OCI-LY7 (cell line): ENCODE results near the gene FAF2. TPM values are rescaled to one million over a fixed set of nuclear protein-coding genes. Genes with fewer than 3 reads are reported as not detected.

Experiments
- BruUV-seq: library from RNA; stranded (reverse); fragments of 400-500 nt; replicated peaks from 2 replicates; lab custom pipeline; 2021; lab: Mats Ljungman, UMichigan
- CTCF ChIA-PET: fragments of 300-600 bp; sonication (Branson Sonifier 250); formaldehyde crosslinking; loops from one replicate; lab custom pipeline; 2022; ENCODE audit warnings: antibody characterized with exemption; ENCODE audit not compliant: unreplicated experiment; lab: Charles Lee
- POLR2A ChIA-PET: fragments of 300-600 bp; sonication (Branson Sonifier 250); formaldehyde crosslinking; loops from one replicate; lab custom pipeline; 2022; ENCODE audit warnings: antibody characterized with exemption; lab: Charles Lee
- DNase-seq: peaks from one replicate; pipeline ENCODE4 v3.0.0-alpha.2; 2015; ENCODE audit warnings: low spot score
- H2AFZ ChIP-seq: fragments of 200-600 bp; sonication (generic), shearing (Covaris generic); 2 replicates; pipeline ENCODE4 v1.6.1; 2014; ENCODE audit warnings: mild to moderate bottlenecking, antibody characterized with exemption, low read length, moderate library complexity
- H3K27ac ChIP-seq: fragments of 200-600 bp; sonication (generic); 2 replicates; pipeline ENCODE4 v1.5.1; 2014; ENCODE audit warnings: mixed run types, low read depth, mild to moderate bottlenecking, moderate library complexity, low read length, inconsistent platforms; ENCODE audit not compliant: poor library complexity, severe bottlenecking
- H3K36me3 ChIP-seq: fragments of 200-600 bp; sonication (generic); 2 replicates; pipeline ENCODE4 v1.6.1; 2014; ENCODE audit warnings: mild to moderate bottlenecking, antibody characterized with exemption, low read length, moderate library complexity, mixed read lengths; ENCODE audit not compliant: insufficient read depth
- H3K4me1 ChIP-seq: fragments of 200-600 bp; sonication (generic); 2 replicates; pipeline ENCODE4 v1.5.1; 2014; ENCODE audit warnings: mild to moderate bottlenecking, low read length; ENCODE audit not compliant: insufficient read depth, poor library complexity, severe bottlenecking
- H3K4me2 ChIP-seq: fragments of 200-600 bp; sonication (generic); 2 replicates; pipeline ENCODE4 v1.6.1; 2014; ENCODE audit warnings: mild to moderate bottlenecking, low read length
- H3K4me3 ChIP-seq: fragments of 200-600 bp; sonication (generic); 2 replicates; pipeline ENCODE4 v1.5.1; 2014; ENCODE audit warnings: mild to moderate bottlenecking, low read depth, low read length; ENCODE audit not compliant: poor library complexity, severe bottlenecking
- H3K79me2 ChIP-seq: fragments of 200-600 bp; sonication (generic); 2 replicates; pipeline ENCODE4 v1.6.1; 2016; ENCODE audit warnings: low read depth, mild to moderate bottlenecking, low read length, moderate library complexity, mixed read lengths; ENCODE audit not compliant: insufficient read depth
- H3K9me2 ChIP-seq: fragments of 200-600 bp; sonication (generic); 2 replicates; pipeline ENCODE4 v1.6.1; 2016; ENCODE audit warnings: mild to moderate bottlenecking, low read length, mixed read lengths; ENCODE audit not compliant: insufficient read depth
- H3K9me3 ChIP-seq: fragments of 200-600 bp; sonication (generic); 2 replicates; pipeline ENCODE4 v1.6.1; 2014; ENCODE audit warnings: mild to moderate bottlenecking, mixed run types, low read length, mixed read lengths
- H4K20me1 ChIP-seq: fragments of 200-600 bp; sonication (generic); 2 replicates; pipeline ENCODE4 v1.6.1; 2014; ENCODE audit warnings: mild to moderate bottlenecking, antibody characterized with exemption, low read length, moderate library complexity, mixed read lengths; ENCODE audit not compliant: insufficient read depth
- CTCF ChIP-seq: fragments of 200-600 bp; sonication (generic); conservative IDR thresholded peaks from 2 replicates; pipeline ENCODE4 v1.5.1; 2014; ENCODE audit warnings: mild to moderate bottlenecking, antibody characterized with exemption, low read length, moderate library complexity, mixed read lengths
- EZH2phosphoT487 ChIP-seq: fragments of 200-600 bp; sonication (generic); IDR thresholded peaks from 2 replicates; pipeline ENCODE4 v1.6.1; 2018; ENCODE audit warnings: low read depth, borderline replicate concordance, mild to moderate bottlenecking, mixed run types, antibody characterized with exemption, low read length, moderate library complexity, mixed read lengths
- intact Hi-C: fragments of 100-400 bp; cut with micrococcal nuclease; formaldehyde crosslinking; loops from one replicate; pipeline ENCODE4 v1.10.0; 2022; ENCODE audit not compliant: unreplicated experiment
- total RNA-seq, 2 experiments: library from RNA; depleted of rRNA in 1 of 2; stranded (reverse); fragments of >200 nt in 1 of 2; shearing (Covaris generic) in 1 of 2; gene quantifications; 2 replicates each; pipeline ENCODE4 v1.2.3, GENCODE V29; 2014 to 2022

The FAF2 gene
- total RNA-seq, 2 experiments from 2014 or later = 36.9 to 49.7 TPM

- ChIA-PET POLR2A (interaction anchor here (0.7 kb wide), 1 partner anchor 509 kb away, joined by 3 read pairs; no protein-coding TSS in a partner anchor), CTCF (no interaction called here)
- no TSS peak for BruUV-seq
- Histone ChIP-seq H3K4me3 (no peak overlapping the region), H4K20me1 (no peaks in the 10 kb centered on the region), H3K27ac (no peak overlapping the region), H3K9me2 (no peaks in the 10 kb centered on the region), H2AFZ (no peak overlapping the region), H3K36me3 (no peaks in the 10 kb centered on the region), H3K79me2 (no peaks in the 10 kb centered on the region), H3K9me3 (no peaks in the 10 kb centered on the region), H3K4me1 (peaks cover 23% of the 10 kb centered on the region), H3K4me2 (no peak overlapping the region)
- intact Hi-C loops = no loop called here
- TF ChIP-seq EZH2phosphoT487 (no peak), CTCF (no peak)
- DNase-seq = no peak
Observed at GRCh38 chr5:176432707-176433106, 15.5 kb upstream of the FAF2 start.

- intact Hi-C loops = no loop called here
- Histone ChIP-seq H2AFZ (peak overlapping the region; percentile 92), H3K4me3 (peak overlapping the region; percentile 60), H3K27ac (no peak overlapping the region), H3K4me2 (peak overlapping the region; percentile 78), H4K20me1 (no peaks in the 10 kb centered on the region), H3K79me2 (no peaks in the 10 kb centered on the region), H3K9me2 (no peaks in the 10 kb centered on the region), H3K9me3 (no peaks in the 10 kb centered on the region), H3K36me3 (no peaks in the 10 kb centered on the region), H3K4me1 (peaks cover 12% of the 10 kb centered on the region)
- ChIA-PET POLR2A (no interaction called here), CTCF (interaction anchor here (0.8 kb wide), 1 partner anchor 30 kb away, joined by 5 read pairs; no protein-coding TSS in a partner anchor)
- no TSS peak for BruUV-seq
- DNase-seq = peak; percentile 13
- TF ChIP-seq CTCF (no peak), EZH2phosphoT487 (no peak)
Observed at GRCh38 chr5:176436656-176437055, 11.5 kb upstream of the FAF2 start.

- peaks cover 12% of the 10 kb centered on the region for H3K4me1 ChIP-seq
- TF ChIP-seq EZH2phosphoT487 (no peak), CTCF (no peak)
- H4K20me1 ChIP-seq = no peaks in the 10 kb centered on the region
- CTCF ChIA-PET = no interaction called here
- BruUV-seq = no TSS peak
- H3K36me3 ChIP-seq = no peaks in the 10 kb centered on the region
- no peak overlapping the region for H3K27ac ChIP-seq
- H3K4me2 ChIP-seq = no peak overlapping the region
- intact Hi-C loops = no loop called here
- no peaks in the 10 kb centered on the region for H3K79me2 ChIP-seq
- H2AFZ ChIP-seq = no peak overlapping the region
- no peaks in the 10 kb centered on the region for H3K9me3 ChIP-seq
- no peaks in the 10 kb centered on the region for H3K9me2 ChIP-seq
- POLR2A ChIA-PET = interaction anchor here (0.7 kb wide), 1 partner anchor 10 kb away, joined by 4 read pairs; no protein-coding TSS in a partner anchor
- DNase-seq = no peak
- H3K4me3 ChIP-seq = no peak overlapping the region
Observed at GRCh38 chr5:176438959-176439757, 9.0 kb upstream of the FAF2 start.
